Measurements from ENCODE around the gene PSMD1.

Gene PSMD1

GRCh38 chr2:231219289-231219688 lies 162.6 kb downstream of the PSMD1 start:
- no peak for DNase-seq

DNA sequence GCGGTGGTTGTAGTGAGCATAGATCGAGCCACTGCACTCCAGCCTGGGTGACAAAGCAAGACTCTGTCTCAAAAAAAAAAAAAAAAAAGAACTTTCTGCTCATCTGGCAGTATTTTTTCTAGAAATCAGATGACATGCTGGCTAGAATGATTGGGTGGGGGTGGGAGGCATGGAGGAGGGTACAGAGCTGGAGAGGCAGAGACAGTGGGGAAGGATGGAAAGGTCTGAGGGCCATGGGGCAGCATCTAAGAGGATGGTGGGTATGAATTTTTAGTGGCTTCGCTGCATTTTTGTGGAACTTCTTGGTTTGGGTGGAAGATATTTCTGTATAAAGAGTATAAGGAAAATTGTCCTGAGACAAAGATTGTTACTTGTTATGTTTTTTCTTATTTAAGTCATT lies 165.1 kb downstream of the PSMD1 start:
- no peak for DNase-seq

All from effector CD4-positive, alpha-beta T cell (primary cell).